GM12875 (cell line): Measurements from ENCODE around the gene KANK2.

Experiments
- H3K4me3 ChIP-seq: one replicate; pipeline ENCODE4 v1.5.1; 2011; ENCODE audit warnings: low read depth, low read length, control low read depth
- CTCF ChIP-seq: IDR thresholded peaks from 2 replicates; pipeline ENCODE4 v1.5.1; 2011; ENCODE audit warnings: low read depth, mild to moderate bottlenecking, control low read depth, inconsistent platforms, low read length, moderate library complexity, borderline replicate concordance; ENCODE audit not compliant: insufficient read depth

The KANK2 gene

GRCh38 chr19:11225815-11226214, 28.5 kb upstream of the KANK2 start:
- H3K4me3 ChIP-seq: no peak overlapping the region
- TF ChIP-seq CTCF: no peak

GRCh38 chr19:11225172-11225571, 27.8 kb upstream of the KANK2 start:
- no peak overlapping the region for H3K4me3 ChIP-seq
- no peak for TF ChIP-seq CTCF

- H3K4me3 ChIP-seq: no peak overlapping the region
- no peak for TF ChIP-seq CTCF
These were observed 27.1 kb upstream of the KANK2 start for GRCh38 chr19:11224429-11224828.

GRCh38 chr19:11223200-11223599, 25.9 kb upstream of the KANK2 start:
- no peak overlapping the region for H3K4me3 ChIP-seq
- TF ChIP-seq CTCF: no peak

GRCh38 chr19:11221082-11221598, 23.8 kb upstream of the KANK2 start:
- TF ChIP-seq CTCF: no peak
- no peak overlapping the region for H3K4me3 ChIP-seq

GRCh38 chr19:11214387-11214786, 17.0 kb upstream of the KANK2 start:
- no peak overlapping the region for H3K4me3 ChIP-seq
- TF ChIP-seq CTCF: no peak

GRCh38 chr19:11210656-11210928, 13.2 kb upstream of the KANK2 start:
- H3K4me3 ChIP-seq: no peak overlapping the region
- TF ChIP-seq CTCF: no peak
